SK-MEL-5 (cell line): ENCODE measurements around the gene TMEM14C. TPM values are rescaled to one million over a fixed set of nuclear protein-coding genes. Genes with fewer than 3 reads are reported as not detected.
"Not testable (repeated sequence)": the region's sequence is repeated elsewhere in the genome, so short reads cannot be mapped to it uniquely, and the experiment has no call there.

ENCODE experiments used
- DNase-seq: peaks from one replicate; pipeline ENCODE4 v3.0.0-alpha.2; 2016; ENCODE audit warnings: low read depth, low spot score
- in situ Hi-C: cut with HindIII; loops from 2 replicates; pipeline ENCODE4 v1.10.0; 2016; ENCODE audit warnings: low sequenced_read_pairs, high pct_unique_total_duplicates, low pct_unique_long_range_greater_than_20kb
- small RNA-seq, 2 experiments: library from RNA; depleted of rRNA; stranded (forward); fragments of <200 nt; gene quantifications; one replicate each; pipeline ENCODE3, GENCODE V24; 2014
- total RNA-seq: library from RNA; depleted of rRNA; stranded (reverse); fragments of >200 nt; shearing (Covaris generic); gene quantifications from 2 replicates; pipeline ENCODE4 v1.2.3, GENCODE V29; 2014; rRNA removed

The TMEM14C gene
- total RNA-seq, 1 experiment from 2014 or later, result 270 TPM

DNA sequence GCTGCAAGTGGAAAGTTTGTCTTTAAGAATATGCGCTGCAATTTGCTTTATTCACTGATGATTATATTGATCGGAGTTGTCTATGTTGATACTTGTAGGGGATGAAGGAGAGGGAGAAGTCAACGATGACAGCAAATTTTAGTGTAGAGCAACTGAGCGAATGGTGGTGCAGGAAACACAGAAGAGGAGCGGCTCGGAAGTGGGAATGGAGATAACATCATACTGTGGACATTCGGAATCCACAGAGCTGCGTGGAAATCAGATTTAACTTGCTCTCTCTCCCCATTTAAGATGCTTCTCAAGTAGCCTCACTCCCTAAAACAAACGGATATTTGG, 24.0 kb downstream of the TMEM14C start:
- in situ Hi-C loops, result no loop called here
- DNase-seq, result no peak

GRCh38 chr6:10747251-10747972, 24.5 kb downstream of the TMEM14C start, which contains the start of gene TMEM14B:
Gene TMEM14B (plus strand): TSS chr6:10747805. CDS start chr6:10749246, 1,441 bp downstream.
- in situ Hi-C loops, result no loop called here
- peak; percentile 99 for DNase-seq

- no peak for DNase-seq
- in situ Hi-C loops, result no loop called here
Measured at GRCh38 chr6:10749734-10750133, 26.9 kb downstream of the TMEM14C start.

DNA sequence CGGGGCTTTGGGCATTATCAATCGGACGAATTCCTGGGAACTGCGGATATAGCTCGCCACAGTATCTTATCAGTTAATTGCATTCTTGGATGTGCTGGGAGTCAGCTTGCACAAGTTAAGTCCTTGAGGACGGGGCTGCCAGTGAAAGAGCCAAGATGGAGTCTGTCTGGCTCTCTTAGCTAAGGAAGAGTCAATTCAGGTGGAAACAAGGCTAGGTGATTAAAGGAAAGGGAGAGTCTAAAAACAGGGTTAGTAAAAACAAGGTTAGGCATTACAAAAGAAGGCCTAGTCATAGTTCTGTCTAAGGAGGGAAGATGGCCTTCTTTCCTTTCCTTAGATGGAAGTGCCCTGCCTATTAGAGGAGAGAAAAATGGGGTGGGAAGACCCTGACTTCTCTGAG, 27.7 kb downstream of the TMEM14C start:
- in situ Hi-C loops, result not testable (repeated sequence)

GRCh38 chr6:10751757-10752156, 28.9 kb downstream of the TMEM14C start:
- in situ Hi-C loops, DNase-seq: not testable (repeated sequence)

More for the DNA sequence above, 27.7 kb downstream of the TMEM14C start:
- DNase-seq, result not testable (repeated sequence)

- in situ Hi-C loops, result no loop called here
- no peak for DNase-seq
Measured at GRCh38 chr6:10756085-10756484, 33.2 kb downstream of the TMEM14C start.

DNA sequence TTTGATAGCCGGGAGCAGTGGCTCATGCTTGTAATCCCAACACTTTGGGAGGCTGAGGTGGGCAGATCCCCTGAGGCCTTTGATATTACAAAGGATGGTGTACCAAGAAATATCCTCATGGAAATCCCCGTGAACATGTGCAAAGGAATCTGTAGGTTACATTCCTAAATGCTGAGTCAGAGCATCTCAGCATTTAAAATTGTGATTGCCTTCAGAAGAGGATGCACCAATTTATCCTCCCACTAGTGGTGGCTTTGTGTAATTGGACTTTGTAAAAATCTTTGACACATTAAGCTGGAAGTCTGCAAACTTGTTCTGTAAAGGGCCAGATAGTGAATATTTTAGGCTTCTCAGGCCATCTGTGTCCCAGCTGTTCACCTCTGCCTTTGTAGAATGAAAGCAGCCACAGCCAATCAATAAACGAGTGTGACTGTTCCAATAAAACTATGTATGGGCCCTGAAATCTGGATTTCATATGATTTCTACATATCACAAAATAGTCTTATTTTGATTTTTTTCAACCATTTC, 36.5 kb downstream of the TMEM14C start:
- in situ Hi-C loops, result no loop called here
- DNase-seq, result peak; percentile 88

GRCh38 chr6:10759884-10760329, 37.0 kb downstream of the TMEM14C start:
- in situ Hi-C loops, result no loop called here
- DNase-seq, result no peak

DNA sequence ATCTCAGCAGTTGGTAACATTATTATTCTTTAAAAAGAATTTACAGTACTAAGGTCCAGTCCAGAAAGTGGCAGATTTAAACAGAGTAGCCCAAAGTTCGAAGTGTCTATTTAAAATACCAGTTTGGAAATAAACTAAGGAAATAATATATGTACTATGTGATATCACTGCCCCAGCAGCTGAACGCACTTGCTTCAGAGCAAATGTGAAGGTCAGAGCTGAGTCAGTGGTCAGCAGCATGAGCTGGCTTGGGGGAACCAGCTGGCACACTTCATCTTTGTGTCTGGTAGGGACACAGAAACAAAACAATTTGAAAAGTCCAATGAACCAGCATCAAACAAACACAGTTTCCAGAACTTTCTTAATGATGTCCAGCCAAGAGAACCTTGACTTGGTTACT, 40.1 kb downstream of the TMEM14C start:
- no peak for DNase-seq
- in situ Hi-C loops, result no loop called here

- DNase-seq, result no peak
- in situ Hi-C loops, result no loop called here
Measured at GRCh38 chr6:10769419-10769818, 46.5 kb downstream of the TMEM14C start.

- in situ Hi-C loops, result no loop called here
- DNase-seq, result no peak
Measured at GRCh38 chr6:10771371-10771894, 48.6 kb downstream of the TMEM14C start.

- in situ Hi-C loops, result no loop called here
- no peak for DNase-seq
Measured at GRCh38 chr6:10778230-10778629, 55.4 kb downstream of the TMEM14C start.

GRCh38 chr6:10779076-10779475, 56.2 kb downstream of the TMEM14C start:
- DNase-seq, result no peak
- in situ Hi-C loops, result no loop called here

Small RNA genes within 50 kb of the gene (small RNA-seq; reads per million reads assigned to genes)
- gene RF00019, result 0 reads per million in 2 experiments
- 0 to 0.05 reads per million in 2 experiments for gene RNA5SP203

Other genes starting within 250 kb of the TMEM14C start
- 38.6 and 39.8 TPM in 2 replicates for gene GCNT2, start 201.7 kb upstream of the TMEM14C start, total RNA-seq
- 0.63 and 0.85 TPM in 2 replicates for gene C6orf52, start 28.5 kb upstream of the TMEM14C start, total RNA-seq
- 60.4 and 74.8 TPM in 2 replicates for gene PAK1IP1, start 28.1 kb upstream of the TMEM14C start, total RNA-seq
- gene TMEM14B, start 24.7 kb downstream of the TMEM14C start, total RNA-seq, result 253 and 309 TPM in 2 replicates
- gene MAK, start 115.5 kb downstream of the TMEM14C start, total RNA-seq, result 0.26 and 0.29 TPM in 2 replicates
- gene GCM2, start 159.0 kb downstream of the TMEM14C start, total RNA-seq, result not detected in 2 replicates
- 5.6 and 6.2 TPM in 2 replicates for gene SYCP2L, start 164.0 kb downstream of the TMEM14C start, total RNA-seq